Activated CD4-positive, alpha-beta T cell treated with anti-CD3 and anti-CD28 coated beads, Interleukin-2, amount 50 U/mL, for 24 hours (primary cell): ENCODE results near the gene KRTAP5-9.
"Not testable (repeated sequence)": the region's sequence is repeated elsewhere in the genome, so short reads cannot be mapped to it uniquely, and the experiment has no call there.

Experiments
- DNase-seq, 2 donors: peaks; one replicate each; pipeline ENCODE4 v3.0.0-alpha.2; 2020; ENCODE audit warnings: low read depth in 1 of 2, low spot score in 1 of 2

Gene KRTAP5-9

GRCh38 chr11:71534711-71535608, 13.3 kb upstream of the KRTAP5-9 start:
- DNase-seq = not testable (repeated sequence)

GRCh38 chr11:71535825-71536224, 12.4 kb upstream of the KRTAP5-9 start:
- no peak for DNase-seq

- no peak for DNase-seq
Measured at GRCh38 chr11:71537537-71537936, 10.7 kb upstream of the KRTAP5-9 start.

- not testable (repeated sequence) for DNase-seq
Measured at GRCh38 chr11:71537977-71538665, 10.1 kb upstream of the KRTAP5-9 start, which contains the start of gene KRTAP5-8. Gene KRTAP5-8 (plus strand): TSS chr11:71538025. CDS start chr11:71538056, 31 bp downstream.

- no peak for DNase-seq
Measured at GRCh38 chr11:71538666-71538990, 9.6 kb upstream of the KRTAP5-9 start.

- no peak for DNase-seq
Measured at GRCh38 chr11:71539017-71539416, 9.2 kb upstream of the KRTAP5-9 start.

- DNase-seq = not testable (repeated sequence)
Measured at GRCh38 chr11:71539971-71540370, 8.2 kb upstream of the KRTAP5-9 start.

GRCh38 chr11:71540521-71541304, 7.5 kb upstream of the KRTAP5-9 start:
- not testable (repeated sequence) for DNase-seq

- no peak for DNase-seq
Measured at GRCh38 chr11:71542382-71542781, 5.8 kb upstream of the KRTAP5-9 start.

GRCh38 chr11:71542879-71543777, 5.1 kb upstream of the KRTAP5-9 start:
- no peak for DNase-seq

- no peak for DNase-seq
Measured at GRCh38 chr11:71543866-71544265, 4.4 kb upstream of the KRTAP5-9 start.

GRCh38 chr11:71544525-71545214, 3.5 kb upstream of the KRTAP5-9 start:
- no peak for DNase-seq

- no peak for DNase-seq
Measured at GRCh38 chr11:71545405-71545966, 2.7 kb upstream of the KRTAP5-9 start.

GRCh38 chr11:71548716-71549151, 514 bp downstream of the KRTAP5-9 start:
- no peak for DNase-seq

- no peak for DNase-seq
Measured at GRCh38 chr11:71551711-71552110, 3.5 kb downstream of the KRTAP5-9 start.

GRCh38 chr11:71554996-71555395, 6.8 kb downstream of the KRTAP5-9 start:
- no peak for DNase-seq

GRCh38 chr11:71555508-71555907, 7.3 kb downstream of the KRTAP5-9 start:
- DNase-seq = no peak

- DNase-seq = no peak
Measured at GRCh38 chr11:71556018-71556417, 7.8 kb downstream of the KRTAP5-9 start.

GRCh38 chr11:71557257-71557656, 9.0 kb downstream of the KRTAP5-9 start:
- no peak for DNase-seq

GRCh38 chr11:71558996-71559395, 10.8 kb downstream of the KRTAP5-9 start:
- DNase-seq = no peak
